ENCODE results near the gene GALK1.

- no peak for TF ChIP-seq ZNF565 (CRISPR knock-in tag; conservative IDR thresholded peaks at IDR 0.05; ENCODE audit: low read depth)
- no peak for TF ChIP-seq GLIS3 (CRISPR knock-in tag; IDR thresholded peaks at IDR 0.05)
- no peak for TF ChIP-seq ZNF8 (CRISPR knock-in tag; IDR thresholded peaks at IDR 0.05)
Measured at GRCh38 chr17:75712446-75712845, 52.5 kb downstream of the GALK1 start.

All from SK-N-SH treated with all-trans-retinoic acid at 6 μM for 48 hours (cell line).